GM19328 (cell line): ENCODE results near the gene HOXA7.

ENCODE experiments used
- ATAC-seq: cut with Tn5 transposase; IDR thresholded peaks from one replicate; pipeline ENCODE4 v1.9.1; 2021; ENCODE audit warnings: mild to moderate bottlenecking, moderate library complexity; ENCODE audit not compliant: unreplicated experiment

The HOXA7 gene

DNA sequence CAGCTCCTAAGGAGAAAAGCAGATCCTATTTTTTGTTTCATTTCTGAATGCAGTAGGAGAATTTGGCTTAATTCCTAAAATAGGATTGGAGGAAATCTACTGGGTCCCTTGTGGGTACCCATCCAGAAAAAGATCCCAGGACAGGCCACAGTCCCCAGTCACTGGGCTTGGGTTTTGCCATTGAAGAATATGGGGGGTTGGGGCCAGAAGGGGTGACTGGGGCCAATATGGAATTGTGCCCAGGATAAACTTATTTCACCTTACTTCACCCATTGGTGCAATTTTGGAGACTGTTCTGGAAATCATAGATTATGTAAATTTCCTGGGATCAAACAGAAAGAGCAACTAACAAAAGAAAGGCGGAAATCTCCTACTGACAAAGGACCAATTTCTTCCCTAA, 18.0 kb downstream of the HOXA7 start:
- no peak for ATAC-seq

DNA sequence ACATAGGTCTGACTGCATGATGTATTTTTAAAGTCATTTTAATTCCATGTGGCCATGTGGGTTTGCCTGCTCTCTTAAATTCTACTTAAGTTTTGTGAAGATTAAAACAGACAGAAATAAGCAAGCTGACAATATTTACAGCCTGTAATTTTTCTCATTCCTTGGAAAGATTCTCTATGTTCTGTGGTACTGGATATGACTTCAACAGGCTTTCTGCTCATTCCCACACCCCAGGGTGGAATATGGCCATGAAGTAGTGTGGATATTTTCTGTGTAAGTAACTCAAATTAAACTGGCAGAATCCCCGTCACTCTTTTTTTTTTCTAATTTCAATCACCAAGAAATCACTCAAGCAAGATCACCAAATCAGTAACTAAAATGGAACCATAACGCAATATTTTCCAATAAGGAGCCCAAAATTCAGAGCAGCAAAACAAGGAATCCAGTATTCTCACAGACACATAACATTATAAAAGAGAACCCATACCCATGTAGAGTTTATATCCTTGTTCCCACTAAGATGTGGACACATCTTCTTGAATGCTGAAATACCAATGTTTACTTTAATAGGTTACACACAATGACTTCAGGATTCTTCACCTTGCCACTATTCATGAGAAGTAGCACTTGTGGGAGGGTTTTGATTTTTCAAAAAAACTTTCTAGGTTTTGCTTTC, 18.7 kb downstream of the HOXA7 start:
- ATAC-seq: no peak

DNA sequence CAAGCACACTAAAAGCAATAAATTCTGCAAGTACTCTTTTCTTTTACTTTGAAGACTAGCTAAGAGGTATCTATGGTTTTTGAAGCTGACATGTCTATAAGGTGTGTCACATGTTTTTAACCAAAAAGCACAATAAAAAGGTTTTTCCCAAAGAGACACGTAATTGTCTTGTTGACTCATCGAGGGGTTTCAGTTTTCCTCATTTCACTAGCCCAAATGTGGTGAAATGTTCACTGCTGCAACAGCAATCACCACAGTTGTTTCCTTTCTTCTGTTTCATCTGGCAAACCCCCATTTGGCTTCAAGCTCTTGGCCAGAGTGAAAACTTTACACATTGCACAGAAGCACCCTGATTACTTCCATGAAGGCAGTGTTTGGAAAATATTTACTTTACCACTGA, 22.1 kb downstream of the HOXA7 start:
- ATAC-seq: no peak

DNA sequence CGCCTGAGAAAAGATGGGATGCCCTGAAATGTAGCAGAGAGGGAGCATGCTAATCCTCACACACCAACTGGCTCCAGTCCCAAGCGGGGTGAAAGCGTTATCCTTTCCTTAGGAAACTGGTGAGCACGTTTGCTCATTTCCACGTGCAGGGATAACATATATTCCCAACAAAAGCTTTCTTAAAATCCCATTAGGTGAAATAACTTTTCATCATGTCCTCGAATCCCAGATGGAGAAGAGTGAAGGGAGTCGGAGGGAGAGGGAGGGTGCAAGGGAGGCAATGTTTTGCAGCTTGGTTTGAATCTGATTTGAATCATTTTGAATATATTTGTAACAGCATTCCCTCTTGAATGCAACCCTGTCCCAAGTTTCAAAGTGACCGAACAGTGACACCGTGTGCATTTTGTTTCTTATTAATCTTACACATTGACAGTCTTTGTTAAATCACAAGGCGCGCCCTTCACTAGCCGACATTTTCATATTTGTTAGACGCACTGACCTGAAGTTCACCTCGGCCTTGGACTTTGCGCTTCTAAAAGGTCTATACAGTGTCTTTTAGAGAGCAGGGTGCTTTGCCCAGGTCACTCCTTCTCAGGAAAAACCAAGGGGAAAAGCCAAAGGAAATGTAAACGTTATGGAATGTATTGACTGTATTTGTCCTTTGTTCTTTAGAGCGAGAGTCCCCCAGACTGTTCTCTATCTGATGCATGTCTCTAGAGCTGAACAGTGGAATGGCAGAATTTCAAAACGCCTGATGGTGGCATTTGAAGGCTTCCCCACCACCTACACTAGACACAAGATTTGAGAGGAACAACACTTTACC, 22.9 kb downstream of the HOXA7 start:
- ATAC-seq: no peak

DNA sequence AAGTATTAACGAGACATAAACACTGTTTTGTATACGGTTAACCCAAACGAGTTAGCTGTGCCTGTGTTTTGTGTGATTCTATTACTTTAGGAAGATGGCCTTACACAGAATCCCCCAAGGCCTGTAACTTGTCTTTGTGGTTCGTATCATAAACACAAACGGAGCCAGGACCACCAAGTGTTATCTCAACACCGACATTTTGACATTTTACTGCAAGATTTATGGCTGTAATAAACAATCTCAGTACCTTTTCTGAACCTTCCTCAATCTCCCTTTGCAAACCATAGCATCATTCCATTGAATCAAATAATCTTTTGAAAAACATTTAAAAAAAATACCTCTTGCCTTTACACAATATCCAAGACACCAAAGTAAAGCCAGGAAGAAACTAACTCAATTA, 23.5 kb downstream of the HOXA7 start:
- no peak for ATAC-seq

DNA sequence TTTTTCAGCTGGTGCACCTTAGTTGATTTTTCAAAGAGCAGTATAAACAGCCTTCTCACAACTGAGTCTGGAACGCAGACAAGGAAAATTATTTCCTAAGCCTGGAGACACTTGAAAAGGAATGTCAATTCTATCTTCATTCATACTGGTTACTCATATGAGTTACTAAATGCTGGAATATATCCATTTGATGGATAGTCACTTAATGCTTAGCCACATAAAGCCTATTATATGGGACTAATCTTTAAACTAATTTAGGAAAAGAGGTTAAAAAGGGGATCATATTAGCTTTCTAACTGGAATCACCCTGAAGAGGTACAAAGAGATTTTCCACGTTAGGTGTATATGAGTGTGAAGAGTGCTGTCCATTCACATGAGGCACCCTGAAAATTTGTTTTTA, 24.3 kb downstream of the HOXA7 start:
- no peak for ATAC-seq

DNA sequence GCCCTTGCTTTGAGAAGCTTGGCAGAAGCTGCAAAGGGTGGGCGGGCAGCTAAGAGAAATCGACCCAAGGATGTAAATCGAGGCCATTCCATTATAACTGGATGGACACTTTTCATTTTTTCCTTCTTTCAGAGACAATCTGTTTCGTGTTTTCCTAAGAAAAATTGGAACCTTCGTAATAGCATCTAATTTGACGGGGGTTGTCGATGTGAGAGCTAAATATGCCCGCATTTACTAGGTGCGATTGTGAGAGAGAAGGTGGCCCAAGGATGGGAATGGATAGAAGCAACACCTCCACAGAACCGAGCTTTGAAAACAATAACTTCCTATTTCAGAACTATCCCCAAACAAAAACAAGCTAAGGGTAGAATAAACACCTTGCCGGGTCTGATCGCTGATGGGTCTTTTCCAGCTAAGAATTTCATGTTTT, 25.1 kb downstream of the HOXA7 start:
- ATAC-seq: no peak

DNA sequence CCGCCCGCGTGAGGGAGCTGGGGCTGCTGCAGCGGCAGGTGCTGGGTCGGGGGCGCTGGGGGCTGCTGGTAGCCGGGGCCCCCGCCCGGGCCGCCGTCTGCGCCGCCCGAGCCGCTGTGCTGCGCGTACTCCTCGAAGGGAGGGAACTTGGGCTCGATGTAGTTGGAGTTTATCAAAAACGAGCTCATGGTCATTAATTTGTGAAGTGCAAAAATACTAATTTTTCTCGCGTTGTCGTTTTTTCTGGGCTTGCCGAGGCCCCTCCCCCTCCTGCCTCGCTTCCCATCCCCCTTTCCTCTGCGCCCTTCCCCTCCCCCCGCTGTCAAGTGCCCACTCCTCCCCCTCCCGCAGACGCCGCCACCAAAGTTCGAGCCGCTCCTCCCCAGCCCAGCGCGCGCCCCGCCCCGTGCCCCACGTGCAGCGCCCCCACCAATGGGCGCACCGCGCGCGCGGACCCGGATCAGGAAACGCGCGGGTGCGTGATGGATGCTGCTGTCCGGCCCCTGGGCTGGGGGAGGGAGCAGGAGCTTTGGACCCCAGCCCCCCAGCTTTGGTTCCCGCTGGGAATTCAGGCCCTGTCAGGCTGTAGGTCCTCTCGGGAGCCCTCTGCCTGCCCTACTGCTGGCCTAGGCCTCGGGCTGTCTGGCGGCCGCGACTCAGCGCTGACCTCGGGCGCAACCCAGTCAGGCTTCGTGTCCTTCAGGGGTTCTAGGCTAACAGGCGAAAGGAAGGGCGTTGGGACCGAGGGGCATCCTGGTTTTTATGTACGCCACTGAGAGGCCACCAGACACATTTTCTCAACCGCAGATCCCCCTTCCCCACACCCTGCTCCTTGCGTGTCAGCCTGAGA, 25.7 kb downstream of the HOXA7 start, which contains the start of gene HOXA4:
TSS of gene HOXA4 (minus strand) at position 218 of the 850 bp plus-strand sequence. CDS start at position 194, 24 bp downstream.
- ATAC-seq: no peak

DNA sequence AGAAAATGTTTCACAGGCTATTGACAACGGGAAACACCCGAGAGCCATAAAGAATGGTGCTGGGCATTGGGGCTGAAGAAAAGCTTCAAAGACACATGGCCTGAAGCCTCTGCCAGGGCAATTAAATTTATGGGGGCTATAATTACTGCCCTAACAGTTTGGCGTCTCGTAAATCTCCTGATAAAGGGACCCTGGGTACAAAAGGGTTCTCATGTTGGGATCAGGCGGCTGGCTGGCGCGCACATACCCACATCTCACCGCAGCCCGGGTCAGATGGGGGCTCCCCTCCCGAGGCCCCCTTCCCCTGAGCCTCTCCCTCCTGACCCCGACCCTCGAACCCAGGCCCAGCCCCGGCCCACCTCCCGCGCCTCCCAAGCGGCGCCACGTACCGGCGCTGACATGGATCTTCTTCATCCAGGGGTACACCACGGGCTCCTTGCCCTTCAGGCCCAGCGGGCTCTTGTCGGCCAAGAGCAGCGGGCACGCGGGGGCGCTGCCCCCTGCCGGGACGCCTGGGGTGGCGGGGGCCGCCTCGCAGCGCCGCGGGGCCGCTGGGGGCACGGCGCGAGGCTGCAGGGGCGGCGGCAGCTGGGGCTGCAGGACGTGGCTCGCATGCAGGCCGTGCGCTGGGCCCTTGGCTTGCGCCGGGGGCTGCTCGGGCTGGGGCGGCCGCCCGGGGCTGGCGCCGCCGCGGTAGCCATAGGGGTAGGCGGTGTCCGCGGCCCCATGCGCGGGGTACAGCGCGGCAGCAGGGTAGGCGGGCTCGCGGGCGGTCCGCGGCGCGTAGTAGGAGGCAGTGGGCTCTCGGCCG, 26.5 kb downstream of the HOXA7 start:
- no peak for ATAC-seq

DNA sequence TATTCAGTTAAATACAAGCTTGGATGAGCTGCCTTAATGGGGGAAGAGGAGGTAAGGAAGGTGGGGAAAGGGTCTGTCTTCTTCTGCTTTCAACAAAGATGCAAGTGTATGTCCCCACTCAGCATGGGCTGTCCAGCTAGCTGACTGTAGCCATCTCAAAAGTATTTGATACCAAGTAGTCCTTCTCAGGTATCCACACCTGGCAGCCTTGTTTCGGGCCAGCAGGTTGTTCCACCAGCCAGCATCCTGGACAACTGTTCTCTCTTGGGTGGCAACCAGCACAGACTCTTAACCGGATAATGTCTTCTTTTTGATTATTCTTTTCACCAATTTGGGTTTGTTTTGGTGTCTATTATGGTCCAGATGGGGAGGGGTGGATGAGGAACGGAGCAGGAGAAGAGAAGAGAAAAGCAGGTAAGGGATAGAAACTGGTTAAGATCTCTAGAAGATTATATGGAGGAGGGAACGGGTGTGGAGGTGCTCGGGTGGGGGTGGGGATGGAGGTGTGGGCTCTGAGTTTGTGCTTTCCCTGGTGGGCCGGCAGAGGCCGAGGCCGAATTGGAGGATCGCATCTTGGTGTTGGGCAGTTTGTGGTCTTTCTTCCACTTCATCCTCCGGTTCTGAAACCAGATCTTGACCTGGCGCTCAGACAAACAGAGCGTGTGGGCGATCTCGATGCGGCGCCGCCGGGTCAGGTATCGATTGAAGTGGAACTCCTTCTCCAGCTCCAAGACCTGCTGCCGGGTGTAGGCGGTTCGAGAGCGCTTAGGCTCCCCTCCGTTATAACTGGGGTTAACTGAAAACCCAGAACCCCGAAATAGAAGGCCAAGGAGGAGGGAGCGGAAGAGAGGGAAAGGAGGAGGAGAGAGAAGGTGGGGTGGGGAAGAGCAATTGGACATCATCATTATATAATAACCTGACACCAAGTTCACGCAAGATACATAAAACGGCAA, 27.4 kb downstream of the HOXA7 start:
- ATAC-seq: no peak

DNA sequence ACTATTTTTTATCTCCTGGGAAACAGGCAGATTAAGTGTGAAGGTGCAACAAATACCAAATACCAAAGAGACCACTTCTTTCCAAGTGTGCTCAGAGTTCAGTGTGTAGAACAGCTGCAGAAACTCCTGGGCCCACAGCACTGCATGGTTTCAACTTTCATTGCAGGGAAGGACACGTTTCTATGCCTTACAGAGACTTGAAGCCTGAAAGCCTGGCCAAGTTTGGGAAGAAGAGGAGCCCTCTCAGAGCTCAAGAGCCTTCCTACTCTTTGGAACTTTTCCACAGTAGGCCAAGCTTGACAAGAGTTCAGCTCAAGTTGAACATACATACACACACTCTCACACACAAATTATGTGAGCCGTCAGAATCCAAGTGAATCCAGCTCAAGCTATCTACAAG, 28.4 kb downstream of the HOXA7 start:
- no peak for ATAC-seq

DNA sequence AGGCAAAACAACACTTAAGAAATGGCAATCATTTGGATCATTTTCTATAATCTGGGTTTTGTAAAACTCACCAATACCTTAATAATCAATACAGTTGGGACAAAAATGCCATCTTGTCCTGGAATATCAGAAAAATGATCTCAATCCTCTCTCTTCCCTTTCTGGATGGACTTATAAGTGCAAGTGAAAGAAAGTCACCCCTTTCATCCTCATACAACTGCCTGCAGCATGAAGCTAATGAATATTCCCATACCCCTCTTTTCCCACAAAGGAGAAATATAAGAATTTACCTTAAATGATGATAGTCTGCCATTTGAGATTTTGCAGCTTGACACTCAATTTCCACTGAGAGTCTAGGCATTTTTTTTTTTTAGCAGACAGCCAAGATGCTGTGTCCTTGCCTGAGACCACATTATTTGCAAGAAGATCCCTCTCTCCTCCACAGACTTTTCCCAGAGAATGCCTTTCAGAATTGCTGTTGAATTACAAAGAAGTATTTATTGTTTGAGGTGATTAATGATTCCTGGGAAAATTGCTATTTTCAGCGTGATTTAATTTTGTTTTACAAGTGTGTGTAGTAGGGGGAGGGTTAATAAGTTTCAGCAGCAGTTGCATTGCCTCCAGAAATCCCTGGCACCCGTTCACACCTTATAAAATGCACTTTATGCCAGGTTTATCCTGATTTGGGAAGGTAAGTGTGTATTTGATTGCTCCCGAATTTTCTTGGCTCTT, 29.7 kb downstream of the HOXA7 start:
- ATAC-seq: no peak

DNA sequence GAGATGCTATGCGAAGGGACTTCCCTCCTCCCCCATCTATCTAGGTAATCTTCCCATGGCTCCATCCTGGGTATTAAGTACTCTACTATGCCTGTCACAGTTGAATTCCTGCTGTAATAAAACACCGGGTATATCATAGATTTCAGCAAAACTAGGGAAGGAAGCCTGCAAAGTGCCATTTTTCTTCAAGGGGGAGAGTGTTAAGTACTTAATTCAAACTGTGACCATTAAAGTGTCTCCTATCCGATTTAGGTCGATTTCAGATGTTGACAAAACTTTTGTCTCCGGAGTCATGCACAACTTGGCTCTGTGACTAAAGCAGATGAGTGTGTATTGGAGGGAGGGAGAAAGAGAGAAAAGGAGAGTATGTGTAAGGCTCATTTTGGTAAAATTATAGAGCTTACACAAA, 30.5 kb downstream of the HOXA7 start:
- ATAC-seq: no peak

DNA sequence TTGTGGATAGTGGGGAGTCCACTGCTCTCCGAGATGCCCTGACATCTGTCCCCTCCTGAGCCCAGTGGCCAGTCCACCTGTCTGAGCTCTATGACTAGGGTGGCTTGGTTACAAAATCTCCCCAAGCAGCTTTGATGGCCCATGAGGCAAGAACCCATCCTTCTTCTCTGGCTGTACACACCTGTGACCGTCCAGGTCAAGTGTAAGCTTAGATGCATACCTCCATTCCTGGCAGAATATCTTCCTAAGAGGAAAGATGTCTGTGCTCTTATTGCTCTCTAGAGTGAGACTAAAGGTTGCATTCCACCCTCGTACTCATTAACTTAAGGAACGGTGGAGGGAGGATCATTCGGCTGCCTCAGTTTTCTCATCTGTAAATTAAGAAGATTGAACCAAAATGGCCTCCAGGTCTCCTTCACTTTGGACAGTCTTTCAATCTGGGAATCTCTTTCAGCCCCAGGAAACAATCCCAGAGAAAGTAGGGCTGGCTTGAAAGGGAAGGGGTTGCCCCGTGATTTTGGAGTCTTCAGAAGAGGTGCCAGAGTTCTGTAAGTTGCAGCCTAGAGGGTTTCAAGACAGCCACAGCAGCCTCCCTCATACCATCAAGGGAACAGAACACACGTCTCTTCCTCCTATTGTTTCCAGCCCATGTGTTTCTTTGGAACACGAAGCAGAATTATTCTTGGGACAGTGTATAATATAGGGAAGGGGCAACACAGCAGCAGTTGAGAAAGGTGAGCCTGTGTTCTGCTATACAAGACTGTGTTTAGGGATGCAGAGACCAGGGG, 31.4 kb downstream of the HOXA7 start:
- ATAC-seq: no peak

DNA sequence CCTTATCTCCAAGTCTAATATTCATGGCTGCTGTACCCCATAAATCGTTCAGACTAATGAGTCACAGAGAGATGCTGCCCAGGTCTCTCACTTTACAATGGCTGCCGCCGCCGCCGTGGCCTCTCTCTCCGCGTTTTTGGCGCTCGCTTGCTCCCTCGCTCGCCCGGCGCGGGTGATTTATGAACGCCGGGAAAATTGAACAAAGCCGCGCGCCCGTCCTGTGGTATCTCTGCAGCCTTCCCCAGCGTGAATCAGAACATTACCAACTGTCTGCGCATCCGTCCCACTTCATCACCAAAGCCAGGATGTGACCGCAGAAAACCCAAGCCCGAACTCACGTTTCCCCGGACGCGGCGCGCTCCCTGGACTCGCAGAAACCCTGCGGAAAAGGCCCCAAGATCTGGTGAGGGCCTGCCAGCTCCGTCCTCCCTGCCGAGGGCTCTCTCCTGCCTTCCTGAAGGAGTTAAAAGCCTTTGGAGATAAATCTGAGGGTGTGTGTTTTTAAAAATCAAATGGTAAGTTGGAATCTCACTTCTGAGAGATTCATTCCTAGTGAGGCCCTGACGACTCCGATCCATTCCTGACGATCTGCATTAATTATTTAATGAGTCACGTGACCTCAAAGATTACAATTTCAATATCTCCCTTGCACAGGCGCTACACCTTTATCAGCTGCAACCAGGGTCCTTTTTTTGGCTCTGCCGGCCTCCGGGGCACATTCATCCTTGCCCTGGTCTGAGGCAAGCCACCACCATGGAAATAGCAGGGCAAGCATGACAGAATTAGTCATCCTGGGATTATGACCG, 32.2 kb downstream of the HOXA7 start:
- ATAC-seq: no peak

DNA sequence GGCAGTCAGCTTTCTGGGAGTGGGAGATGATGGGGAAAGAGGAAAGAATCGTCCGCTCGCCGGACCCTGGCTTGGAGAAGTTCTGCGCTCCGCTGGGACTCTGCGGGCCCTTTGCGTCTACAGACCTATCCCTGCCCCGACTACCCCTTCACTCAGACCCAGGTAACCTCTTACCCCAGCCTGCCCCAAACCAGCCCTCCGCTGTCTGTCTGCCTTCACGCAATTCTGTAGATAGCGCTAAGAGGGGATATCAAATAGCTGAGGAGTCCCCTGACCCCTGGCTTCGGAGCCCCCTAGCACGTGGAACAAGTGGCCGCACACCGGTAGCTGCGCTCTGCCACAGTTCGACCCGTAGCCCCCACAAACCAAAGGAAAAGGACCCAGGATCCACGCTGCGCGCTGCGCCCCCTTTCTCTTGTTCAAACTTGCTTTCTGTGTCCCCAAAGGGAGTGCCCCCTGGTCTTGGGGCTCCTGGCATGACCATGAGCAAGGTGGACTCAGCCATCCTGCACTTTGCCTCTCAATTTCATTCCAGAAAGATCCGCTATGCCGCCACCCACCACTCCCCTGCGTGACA, 32.9 kb downstream of the HOXA7 start:
- ATAC-seq: no peak

DNA sequence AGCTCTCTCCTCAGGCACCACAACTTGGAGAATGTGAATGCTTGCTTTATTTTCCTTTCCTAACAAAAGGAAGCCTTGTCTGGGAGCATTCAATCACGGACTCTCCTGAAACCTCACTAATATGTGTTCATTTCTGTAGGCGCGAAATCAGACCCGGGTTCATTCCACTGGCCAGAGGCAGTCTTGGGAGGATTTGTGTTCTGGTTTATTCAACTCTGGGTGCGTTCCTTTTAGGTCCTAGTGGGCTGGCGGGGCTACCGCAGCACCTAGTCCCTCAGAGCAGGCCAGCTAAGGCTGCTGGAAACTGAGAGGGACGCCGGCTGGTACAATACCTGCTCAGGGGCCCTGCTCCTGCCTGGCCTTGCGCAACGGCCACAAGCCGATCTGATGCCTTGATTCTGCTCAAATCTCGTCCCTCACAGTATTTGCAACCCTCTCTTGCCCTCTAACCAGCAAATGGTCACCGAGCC, 33.4 kb downstream of the HOXA7 start:
- no peak for ATAC-seq
